Heart left ventricle (tissue), 16 donors: ENCODE measurements around the gene ZNF687. TPM values are rescaled to one million over a fixed set of nuclear protein-coding genes. Genes with fewer than 3 reads are reported as not detected.

Source experiments
- ATAC-seq, 4 donors: fragments of 200-7000 bp; cut with Tn5 transposase; one replicate each; pipeline ENCODE4 v1.9.1; 2020 to 2022; ENCODE audit warnings: moderate library complexity in 4 of 4, mild to moderate bottlenecking in 3 of 4, moderate number of reproducible peaks in 1 of 4
- DNase-seq, 5 donors: peaks; one replicate each; pipeline ENCODE4 v3.0.0-alpha.2; 2020
- H3K27ac ChIP-seq, 12 donors: fragments of 200-600 bp; sonication (generic) in 4 of 12; one replicate each; pipeline versions ENCODE4 v1.5.0 to v1.8.0; 2016 to 2022; ENCODE audit warnings: mild to moderate bottlenecking in 2 of 12
- H3K27me3 ChIP-seq, 9 donors: fragments of 200-600 bp; sonication (generic) in 2 of 9; one replicate each; pipeline versions ENCODE4 v1.5.1 to v1.8.0; 2016 to 2022; ENCODE audit warnings: mild to moderate bottlenecking in 3 of 9
- H3K36me3 ChIP-seq, 9 donors: fragments of 200-600 bp; sonication (generic) in 2 of 9; one replicate each; pipeline versions ENCODE4 v1.5.0 to v1.8.0; 2018 to 2022; ENCODE audit warnings: mild to moderate bottlenecking in 2 of 9
- H3K4me1 ChIP-seq, 12 donors: fragments of 200-600 bp; sonication (generic) in 4 of 12; one replicate each; pipeline versions ENCODE4 v1.5.0 to v1.8.0; 2016 to 2022; ENCODE audit warnings: mild to moderate bottlenecking in 3 of 12
- H3K4me3 ChIP-seq, 12 donors: fragments of 200-600 bp; sonication (generic) in 4 of 12; one replicate each; pipeline versions ENCODE4 v1.5.0 to v1.8.0; 2017 to 2022; ENCODE audit warnings: mild to moderate bottlenecking in 9 of 12, moderate library complexity in 4 of 12
- H3K9me3 ChIP-seq, 12 donors: fragments of 200-600 bp; sonication (generic) in 4 of 12; one replicate each; pipeline versions ENCODE4 v1.5.0 to v1.8.0; 2016 to 2022; ENCODE audit warnings: mild to moderate bottlenecking in 1 of 12
- CTCF ChIP-seq, 12 donors: fragments of 200-600 bp; sonication (generic) in 4 of 12; IDR thresholded peaks; one replicate each; pipeline versions ENCODE4 v1.5.0 to v1.8.0; 2018 to 2022; ENCODE audit warnings: antibody characterized with exemption in 12 of 12, mild to moderate bottlenecking in 5 of 12
- POLR2A ChIP-seq, 2 donors: fragments of 450-650 bp; IDR thresholded peaks; one replicate each; pipeline ENCODE4 v1.6.1; 2017; ENCODE audit warnings: antibody characterized with exemption in 2 of 2, mild to moderate bottlenecking in 2 of 2, moderate library complexity in 2 of 2
- WGBS, 4 donors: extraction: QIAGEN DNeasy Blood & Tissue Kit in 2 of 4; methylation state at CpG; one replicate each; pipeline versions ENCODE4 v1.1.5 to v1.1.7; 2013 to 2018; 5-methylcytosine and 5-hydroxymethylcytosine counted together
- intact Hi-C, 10 donors: fragments of 100-400 bp; cut with DNase I; formaldehyde crosslinking; loops; one replicate each; pipeline versions ENCODE4 v1.11.1 to v1.14.2; 2022
- polyA plus RNA-seq, 2 donors: library from polyadenylated mRNA; stranded (reverse); fragments of 200-250 nt; gene quantifications; one replicate each; pipeline ENCODE4 v1.2.3, GENCODE V29; 2013
- total RNA-seq, 9 donors: library from RNA; depleted of rRNA in 2 of 9; stranded (reverse); fragments of >200 nt in 2 of 9; fragmentation: NEBNext Ultra II Directional in 3 of 9; extraction: Animal tissue kit (Norgen Biotek cat#: 25700) in 3 of 9; gene quantifications; one replicate each; pipeline versions ENCODE4 v1.1.0 to v1.2.4, GENCODE V29; 2016 to 2023
- donor health status: ischemic (EF 13 %, LVEDD 7.1; RV severe dilation, severe dysfunction).
- donor health status: healthy with polysubstance abuse.
- donor health status: DM: no; HTN: yes; CAD: no.
- donor health status: DM: no; HTN: no; CAD: no.
- donor health status: ischemic (EF 25% LVEDD 6.9; RV normal size, moderate dysfunction).
- donor health status: ischemic (EF 25% LVEDD 5.7; RV mildly dilated, moderate dysfunction).
- donor health status: healthy.
- donor health status: DM: yes; HTN: yes; CAD: no.
- donor health status: ischemic (EF 35%, LVEDD 5.7; RV mildly dilated, moderate dysfunction).
- donor health status: nonischemic (EF 11% LVEDD 7.7; RV severe dilation, severe dysfunction).
- donor health status: DM: yes; HTN: yes; CAD: no.
- donor health status: PGD.
- donor health status: ischemic (EF 29% LVEDD 5.4; RV normal size, mild dysfunction).
- donor health status: nonischemic (EF 23%, LVEDD 6.1; RV moderate dilation, normal function).

Gene ZNF687
- total and polyA plus RNA-seq, 11 donors: 6.9 to 30.3 (median 13.4) TPM

DNA sequence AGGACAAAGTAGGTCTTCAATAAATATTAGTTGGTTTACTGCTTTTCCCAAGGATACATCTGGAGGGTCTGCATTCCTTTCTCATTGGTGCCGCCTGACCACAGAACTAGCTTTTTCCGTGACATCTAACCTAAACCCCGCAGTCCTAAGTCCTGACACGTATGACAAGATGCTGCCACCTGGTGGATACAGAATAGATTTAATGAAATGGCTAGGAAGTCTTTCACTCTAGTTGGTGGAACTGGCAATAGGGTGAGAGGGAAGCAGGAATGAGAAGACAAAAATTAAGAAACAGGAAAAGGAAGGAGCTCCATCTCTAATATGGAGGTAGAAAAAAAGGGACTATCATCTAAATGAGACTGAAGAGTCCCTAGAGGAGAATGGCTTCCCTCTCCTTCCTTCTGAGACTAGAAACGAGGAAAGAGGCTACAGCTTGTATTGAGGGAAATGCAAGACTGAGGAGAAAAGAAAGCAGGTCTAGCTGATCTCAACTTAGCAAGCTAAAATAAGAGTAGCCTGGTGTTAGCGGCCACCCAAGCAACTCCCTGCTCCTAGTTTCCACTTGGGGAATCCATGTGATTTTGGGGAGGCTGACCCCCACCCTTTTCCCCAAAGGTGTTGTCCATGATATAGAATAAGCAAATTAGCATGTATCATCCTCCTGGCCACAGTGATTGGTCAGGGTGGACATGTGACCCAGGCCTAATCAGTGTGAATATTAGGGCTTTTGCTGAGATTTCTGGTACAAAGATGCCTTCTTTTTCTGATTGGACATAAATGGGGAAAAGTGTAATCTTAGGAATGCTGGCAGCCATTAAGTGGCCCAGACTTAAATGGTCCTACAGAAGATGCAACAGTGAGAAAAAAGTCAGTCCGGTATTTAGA is 59.0 kb downstream of the ZNF687 start:
- ATAC-seq (peak; percentile 85 to 91 (median 88)), DNase-seq (peak in 3 of 5 donors; percentile 33 to 61 (median 43))
- H3K4me3 ChIP-seq: no peak overlapping the region
- no peaks in the 10 kb centered on the region for H3K9me3 ChIP-seq
- H3K4me1 ChIP-seq: peaks cover 0 to 24% (median 7%) of the 10 kb centered on the region in 12 donors
- intact Hi-C loops: loop anchor here (1.0 to 10.0 kb wide), 9 partner anchors 14 to 146 kb away; partner anchors contain the start of genes PIP5K1A (in 5 of the 10), PSMB4 (in 4 of the 10), PI4KB (in 1 of the 10) and VPS72 (in 1 of the 10)
- H3K27me3 ChIP-seq: no peaks in the 10 kb centered on the region
- TF ChIP-seq POLR2A (IDR thresholded peaks at IDR 0.05) (no peak), CTCF (IDR thresholded peaks at IDR 0.05) (peak; percentile 61 to 81 (median 73))
- WGBS, 4 donors: 29 to 33% (median 31%) methylated on average over 7 of the region's 7 CpGs
- H3K36me3 ChIP-seq: peaks cover 0 to 48% (median 33%) of the 10 kb centered on the region in 9 donors
- peak overlapping the region in 2 of 12 donors; percentile 30 to 54 for H3K27ac ChIP-seq

Other genes with a start within 250 kb of the ZNF687 start
- under 1 TPM in 7 of 9 donors, not detected in 2; 0.09 to 0.59 (median 0.38) TPM for gene BNIPL, start 245.7 kb upstream of the ZNF687 start, total RNA-seq
- gene BNIPL, start 245.7 kb upstream of the ZNF687 start, polyA plus RNA-seq: under 1 TPM; 0.07 to 0.65 TPM
- gene C1orf56, start 234.5 kb upstream of the ZNF687 start, total RNA-seq: 10 to 100 TPM in 3 of 9 donors, 1 to 10 TPM in 6; 7.1 to 14.2 (median 8.0) TPM
- gene C1orf56, start 234.5 kb upstream of the ZNF687 start, polyA plus RNA-seq: 1 to 10 TPM; 6.3 to 7.5 TPM
- gene CDC42SE1, start 222.7 kb upstream of the ZNF687 start, total RNA-seq: 10 to 100 TPM; 21.7 to 65.9 (median 28.2) TPM
- gene CDC42SE1, start 222.7 kb upstream of the ZNF687 start, polyA plus RNA-seq: 10 to 100 TPM; 20.3 to 37.8 TPM
- 10 to 100 TPM in 7 of 9 donors, 1 to 10 TPM in 2; 4.8 to 54.1 (median 20.5) TPM for gene MLLT11, start 221.9 kb upstream of the ZNF687 start, total RNA-seq
- gene MLLT11, start 221.9 kb upstream of the ZNF687 start, polyA plus RNA-seq: 10 to 100 TPM in 1 of 2 donors, 1 to 10 TPM in 1; 5.4 to 23.4 TPM
- gene GABPB2, start 211.5 kb upstream of the ZNF687 start, total RNA-seq: 10 to 100 TPM in 8 of 9 donors, 1 to 10 TPM in 1; 5.9 to 15.2 (median 11.7) TPM
- 1 to 10 TPM; 4.6 to 8.9 TPM for gene GABPB2, start 211.5 kb upstream of the ZNF687 start, polyA plus RNA-seq
- 10 to 100 TPM; 36.4 to 97.1 (median 50.8) TPM for gene SEMA6C, start 135.7 kb upstream of the ZNF687 start, total RNA-seq
- gene SEMA6C, start 135.7 kb upstream of the ZNF687 start, polyA plus RNA-seq: 10 to 100 TPM; 16.4 to 85.0 TPM
- gene TNFAIP8L2, start 125.7 kb upstream of the ZNF687 start, total RNA-seq: 1 to 10 TPM in 6 of 9 donors, under 1 TPM in 3; 0.49 to 7.9 (median 1.3) TPM
- gene TNFAIP8L2, start 125.7 kb upstream of the ZNF687 start, polyA plus RNA-seq: 1 to 10 TPM; 1.6 to 2.0 TPM
- gene LYSMD1, start 116.4 kb upstream of the ZNF687 start, total RNA-seq: 10 to 100 TPM; 10.1 to 26.8 (median 13.0) TPM
- gene LYSMD1, start 116.4 kb upstream of the ZNF687 start, polyA plus RNA-seq: 10 to 100 TPM in 1 of 2 donors, 1 to 10 TPM in 1; 6.8 to 14.7 TPM
- gene SCNM1, start 116.2 kb upstream of the ZNF687 start, total RNA-seq: 10 to 100 TPM; 11.5 to 28.4 (median 17.5) TPM
- 10 to 100 TPM; 33.0 to 44.4 TPM for gene SCNM1, start 116.2 kb upstream of the ZNF687 start, polyA plus RNA-seq
- under 1 TPM in 3 of 9 donors, not detected in 6; 0.37 to 0.61 (median 0.50) TPM for gene TMOD4, start 106.3 kb upstream of the ZNF687 start, total RNA-seq
- not detected for gene TMOD4, start 106.3 kb upstream of the ZNF687 start, polyA plus RNA-seq
- 10 to 100 TPM; 29.6 to 49.1 (median 38.1) TPM for gene VPS72, start 92.1 kb upstream of the ZNF687 start, total RNA-seq
- 10 to 100 TPM; 31.2 to 41.6 TPM for gene VPS72, start 92.1 kb upstream of the ZNF687 start, polyA plus RNA-seq
- gene PIP5K1A, start 83.7 kb upstream of the ZNF687 start, total RNA-seq: 10 to 100 TPM; 28.1 to 48.8 (median 37.0) TPM
- 10 to 100 TPM; 20.5 to 26.1 TPM for gene PIP5K1A, start 83.7 kb upstream of the ZNF687 start, polyA plus RNA-seq
- 100 to 1,000 TPM; 127 to 181 (median 138) TPM for gene PSMD4, start 27.6 kb upstream of the ZNF687 start, total RNA-seq
- 100 to 1,000 TPM; 205 to 231 TPM for gene PSMD4, start 27.6 kb upstream of the ZNF687 start, polyA plus RNA-seq
- gene PI4KB, start 45.1 kb downstream of the ZNF687 start, total RNA-seq: 10 to 100 TPM; 34.9 to 76.0 (median 49.8) TPM
- gene PI4KB, start 45.1 kb downstream of the ZNF687 start, polyA plus RNA-seq: 10 to 100 TPM; 17.4 to 41.2 TPM
- gene RFX5, start 65.0 kb downstream of the ZNF687 start, total RNA-seq: 10 to 100 TPM; 14.0 to 49.3 (median 22.1) TPM
- gene RFX5, start 65.0 kb downstream of the ZNF687 start, polyA plus RNA-seq: 10 to 100 TPM; 10.8 to 11.3 TPM
- gene SELENBP1, start 90.4 kb downstream of the ZNF687 start, total RNA-seq: 10 to 100 TPM; 27.6 to 97.8 (median 48.7) TPM
- 10 to 100 TPM; 14.3 to 37.9 TPM for gene SELENBP1, start 90.4 kb downstream of the ZNF687 start, polyA plus RNA-seq
- gene PSMB4, start 117.3 kb downstream of the ZNF687 start, total RNA-seq: 100 to 1,000 TPM; 173 to 237 (median 212) TPM
- gene PSMB4, start 117.3 kb downstream of the ZNF687 start, polyA plus RNA-seq: 100 to 1,000 TPM; 345 to 367 TPM
- 10 to 100 TPM; 26.0 to 64.3 (median 35.5) TPM for gene POGZ, start 177.2 kb downstream of the ZNF687 start, total RNA-seq
- gene POGZ, start 177.2 kb downstream of the ZNF687 start, polyA plus RNA-seq: 10 to 100 TPM; 11.4 to 20.6 TPM
- gene CGN, start 229.1 kb downstream of the ZNF687 start, total RNA-seq: 10 to 100 TPM in 1 of 9 donors, under 1 TPM in 4, not detected in 4; 0.09 to 21.0 (median 0.29) TPM
- under 1 TPM; 0.08 to 0.18 TPM for gene CGN, start 229.1 kb downstream of the ZNF687 start, polyA plus RNA-seq